DMS 273 treated with DMSO at 0.1 percent for 48 hours (cell line): ENCODE results near the gene XPNPEP3.
"Not testable (repeated sequence)": the region's sequence is repeated elsewhere in the genome, so short reads cannot be mapped to it uniquely, and the experiment has no call there.

Experiments
- DNase-seq: peaks from one replicate; lab custom pipeline; 2025; lab: John Stamatoyannopoulos, UW

The XPNPEP3 gene

DNA sequence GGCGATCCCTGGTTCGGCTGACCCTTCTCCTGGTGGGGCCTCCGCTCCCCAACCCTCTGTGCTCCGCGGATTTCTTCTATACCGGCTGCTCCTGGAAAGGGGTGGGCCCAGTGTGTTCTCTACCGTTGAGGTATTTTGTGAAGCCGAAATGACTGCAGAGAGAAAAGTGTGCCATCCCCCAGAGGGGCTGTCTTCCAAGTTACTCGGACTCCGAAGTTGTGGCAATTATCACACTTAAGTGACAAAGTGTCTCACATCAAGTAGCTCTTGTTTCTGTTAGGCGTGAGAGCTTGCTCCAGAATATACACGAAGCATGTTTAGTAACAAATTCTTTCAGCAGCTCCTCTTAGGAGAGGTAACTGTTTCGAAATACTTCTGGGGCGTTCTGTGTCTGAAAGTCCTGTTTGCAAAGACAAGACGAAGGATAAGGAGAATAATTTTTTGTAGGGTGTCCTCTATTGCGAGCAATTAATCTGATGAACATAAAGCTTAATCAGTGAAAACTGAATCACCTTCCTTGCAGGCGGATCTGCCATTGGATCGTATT is 434 bp downstream of the XPNPEP3 start:
- DNase-seq, result no peak

DNA sequence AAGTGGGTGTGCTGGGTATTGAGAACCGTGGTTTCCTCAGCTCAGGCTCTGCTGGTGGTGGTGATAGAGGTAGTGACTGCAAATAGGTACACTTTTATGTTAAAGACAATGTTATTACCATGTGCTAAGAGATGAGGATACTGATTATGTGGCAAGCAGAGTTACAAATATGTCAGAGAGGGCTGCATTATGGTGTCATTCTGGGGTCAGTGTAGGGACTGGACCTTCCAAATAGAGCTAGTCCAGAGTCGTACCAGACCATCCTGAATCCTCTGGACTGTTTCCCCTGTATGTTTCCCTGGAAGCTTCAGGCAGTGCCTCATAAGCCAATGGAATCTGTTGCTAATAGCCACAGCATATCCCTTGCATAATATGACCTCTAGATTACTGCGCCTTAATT is 5.1 kb downstream of the XPNPEP3 start, which contains the start of gene DNAJB7:
DNAJB7 (minus strand) TSS at position 101 of the 400 bp plus-strand sequence. CDS start 119 bp downstream, outside the sequence.
- no peak for DNase-seq

DNA sequence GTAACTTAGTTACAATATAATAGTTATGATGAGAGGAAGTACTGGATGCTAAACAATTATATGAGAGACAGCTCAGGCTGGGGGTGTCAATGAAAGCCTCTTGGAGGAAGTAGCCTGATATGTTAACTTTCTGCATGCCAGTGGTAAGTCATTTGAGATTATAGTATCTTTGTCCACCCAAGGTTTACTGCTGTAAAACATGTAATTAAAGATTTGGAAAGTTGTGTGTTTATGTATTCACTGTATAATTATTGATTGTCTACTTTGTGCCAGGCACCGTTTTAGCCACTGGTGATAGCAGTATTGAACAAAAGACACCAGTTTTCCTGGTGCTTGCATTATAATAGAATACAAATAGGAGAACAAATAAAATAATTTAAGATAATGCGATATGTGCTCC is 5.6 kb downstream of the XPNPEP3 start:
- no peak for DNase-seq

DNA sequence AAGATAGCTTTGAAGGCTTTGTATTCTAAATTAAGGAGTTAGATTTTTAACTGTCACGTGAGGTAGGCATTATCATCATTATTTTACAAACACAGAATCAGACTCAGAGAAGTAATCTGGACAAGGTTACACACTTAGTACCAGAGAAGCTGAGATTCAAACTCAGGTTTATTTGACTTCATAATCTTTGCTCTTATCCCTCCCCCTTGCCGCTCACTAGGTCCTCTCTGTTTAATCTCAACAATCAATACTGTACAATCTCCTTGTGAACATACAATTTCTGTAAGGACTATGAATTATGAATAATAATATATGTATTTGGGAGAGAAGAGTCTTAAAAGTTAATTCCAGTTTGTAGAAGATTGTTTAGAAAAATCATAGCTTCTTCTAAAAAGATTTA is 10.2 kb downstream of the XPNPEP3 start:
- DNase-seq, result no peak

DNA sequence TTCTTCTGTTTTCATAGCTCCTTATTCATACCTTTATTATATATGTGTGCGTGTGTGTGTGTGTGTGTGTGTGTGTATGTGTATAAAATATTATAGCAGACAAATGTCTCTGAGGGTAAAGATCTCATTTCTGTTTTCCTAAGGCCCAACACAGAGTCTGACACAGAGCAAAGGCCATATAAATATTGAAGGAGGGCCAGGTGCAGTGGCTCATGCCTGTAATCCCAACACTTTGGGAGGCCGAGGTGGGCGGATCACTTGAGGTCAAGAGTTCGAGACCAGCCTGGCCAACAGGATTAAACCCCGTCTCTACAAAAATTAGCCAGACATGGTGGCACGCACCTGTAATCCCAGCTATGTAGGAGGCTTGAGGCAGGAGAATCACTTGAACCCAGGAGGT is 11.4 kb downstream of the XPNPEP3 start:
- DNase-seq, result not testable (repeated sequence)

DNA sequence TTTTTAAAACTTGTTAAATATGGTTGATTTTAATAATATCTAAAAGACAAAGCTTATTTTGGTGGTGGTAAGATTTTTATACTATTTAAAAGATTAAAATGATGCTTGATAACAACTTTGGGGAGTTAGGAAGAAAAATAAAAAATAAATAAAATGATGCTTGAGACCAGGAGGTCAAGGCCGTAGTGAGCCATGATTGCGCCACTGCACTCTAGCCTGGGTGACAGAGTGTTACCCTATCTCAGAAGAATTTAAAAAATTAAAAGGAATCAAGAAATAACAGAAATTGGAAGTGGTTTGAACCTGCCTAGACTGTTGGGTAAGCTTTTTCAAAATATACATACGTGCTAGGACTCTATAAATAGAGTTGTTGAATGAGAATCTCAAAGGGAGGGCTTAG is 17.1 kb downstream of the XPNPEP3 start:
- no peak for DNase-seq

DNA sequence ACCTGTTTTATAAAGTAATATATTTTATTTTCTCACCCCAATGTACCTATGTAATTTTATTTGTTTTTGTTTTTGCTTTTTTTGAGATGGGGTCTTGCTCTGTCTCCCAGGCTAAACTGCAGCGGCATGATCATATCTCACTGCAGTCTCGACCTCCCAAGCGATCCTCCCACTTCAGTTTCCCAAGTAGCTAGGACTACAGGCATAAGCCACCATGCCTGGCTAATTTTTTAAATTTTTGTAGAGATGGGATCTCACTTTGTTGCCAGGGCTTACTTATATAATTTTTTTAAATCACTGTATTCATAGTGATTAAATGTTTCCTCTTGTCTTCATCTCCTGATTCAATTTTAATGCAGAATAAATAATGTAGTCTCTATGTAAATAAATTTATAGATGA is 18.2 kb downstream of the XPNPEP3 start:
- no peak for DNase-seq

DNA sequence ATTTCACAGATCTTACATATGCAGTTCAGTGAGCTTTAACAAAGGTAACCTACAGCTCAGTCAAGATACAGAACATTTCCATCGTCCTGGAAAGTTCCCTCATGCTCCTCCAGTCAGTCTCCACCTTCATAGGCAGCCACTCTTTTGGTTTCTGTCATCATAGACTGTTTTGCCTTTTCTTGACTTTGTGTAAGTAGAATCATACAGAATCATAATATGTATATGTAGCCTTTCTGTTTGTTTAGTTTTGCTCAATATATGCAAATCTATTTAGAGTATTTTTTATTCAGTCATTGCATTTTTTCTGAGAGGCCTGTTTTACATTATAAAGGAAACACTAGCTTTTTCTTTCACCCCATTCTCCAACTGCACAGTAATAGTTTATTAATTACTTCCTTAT is 20.0 kb downstream of the XPNPEP3 start:
- no peak for DNase-seq

DNA sequence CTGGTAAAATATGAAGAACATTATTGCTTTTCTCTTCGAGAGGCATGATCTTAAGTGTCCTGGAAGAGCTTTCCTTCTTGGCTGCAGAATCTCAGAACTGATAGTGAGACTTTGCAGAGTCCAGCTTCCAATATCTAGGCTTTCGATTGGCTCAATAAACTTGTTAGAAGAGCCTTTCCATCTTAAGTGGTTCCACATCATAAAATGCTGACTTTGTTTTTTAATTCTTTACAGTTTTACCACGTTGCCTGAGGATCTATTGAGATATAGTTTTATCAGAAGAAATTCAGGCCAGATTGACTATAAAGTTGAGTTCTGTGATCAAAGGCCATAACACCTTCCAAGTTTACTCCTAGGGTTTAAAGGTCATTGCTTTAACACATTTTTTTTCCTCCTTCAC is 20.5 kb downstream of the XPNPEP3 start:
- no peak for DNase-seq

DNA sequence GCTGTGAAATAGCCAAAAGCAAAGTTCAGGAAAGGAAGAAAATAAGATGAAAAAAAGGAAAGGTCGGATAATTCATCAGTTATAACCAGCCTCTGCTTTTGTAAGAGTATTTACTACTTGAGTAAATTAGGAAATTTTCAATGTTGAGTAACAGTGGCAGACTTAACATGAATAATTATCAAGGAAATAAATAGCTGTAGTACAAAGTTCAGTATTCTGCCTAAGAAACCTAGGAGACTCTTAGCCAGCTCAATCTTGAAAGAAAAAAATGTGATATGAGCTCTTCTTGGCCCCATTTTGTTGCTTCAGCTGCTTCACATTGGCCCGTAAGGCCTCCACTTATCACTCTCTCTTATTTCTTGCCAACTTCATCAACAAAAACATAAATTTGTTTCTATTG is 22.0 kb downstream of the XPNPEP3 start:
- no peak for DNase-seq

DNA sequence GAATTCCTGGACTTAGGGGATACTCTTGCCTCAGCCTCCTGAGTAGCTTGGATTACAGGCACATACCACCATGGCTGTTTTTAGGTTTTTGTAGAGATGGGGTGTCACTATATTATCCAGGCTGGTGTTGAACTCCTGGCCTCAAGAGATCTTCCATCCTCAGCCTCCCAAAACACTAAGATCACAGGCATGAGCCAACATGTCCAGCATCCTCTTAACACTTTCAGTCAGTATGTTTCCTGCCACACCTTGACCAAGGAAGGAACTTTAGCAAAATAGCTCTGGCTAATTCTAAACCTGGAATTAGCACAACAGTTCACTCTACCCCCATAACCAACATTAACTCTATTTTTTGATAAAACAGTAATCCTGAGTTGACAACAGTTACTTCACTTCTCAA is 32.2 kb downstream of the XPNPEP3 start:
- no peak for DNase-seq

DNA sequence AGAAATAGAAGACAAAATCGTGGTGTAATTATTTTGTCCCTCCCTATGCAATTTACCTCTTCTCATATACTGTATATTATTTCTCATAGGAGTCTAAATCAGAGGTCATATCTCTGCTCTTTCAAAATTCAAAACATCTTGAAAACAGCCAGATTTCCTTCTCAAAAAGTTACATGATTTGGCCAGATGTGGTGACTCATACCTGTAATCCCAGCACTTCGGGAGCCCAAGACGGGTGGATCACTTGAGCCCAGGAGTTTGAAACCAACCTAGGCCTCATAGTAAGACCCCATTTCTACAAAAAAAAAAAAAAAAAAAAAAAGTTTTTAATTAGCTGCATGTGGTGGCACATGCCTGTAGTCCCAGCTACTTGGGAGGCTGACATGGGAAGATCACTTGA is 33.9 kb downstream of the XPNPEP3 start:
- no peak for DNase-seq

DNA sequence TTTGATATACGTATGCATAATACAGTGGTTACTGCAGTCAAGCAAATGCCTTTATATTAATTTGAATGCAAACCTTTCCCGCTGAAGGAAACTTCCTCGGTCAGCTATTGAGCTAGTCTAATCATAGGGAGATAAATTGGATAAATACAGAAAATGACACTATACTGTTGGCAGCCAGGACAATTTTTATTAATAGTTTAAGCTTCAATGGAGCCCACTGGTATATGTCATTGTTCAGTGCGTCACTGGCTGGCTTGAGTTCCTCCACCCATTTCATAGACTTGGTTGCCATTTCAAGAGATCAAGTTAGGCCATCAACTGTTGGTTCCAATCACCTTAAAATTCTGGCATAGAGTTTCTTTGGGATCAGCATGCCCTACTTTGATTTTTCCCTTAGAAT is 37.5 kb downstream of the XPNPEP3 start:
- DNase-seq, result no peak

DNA sequence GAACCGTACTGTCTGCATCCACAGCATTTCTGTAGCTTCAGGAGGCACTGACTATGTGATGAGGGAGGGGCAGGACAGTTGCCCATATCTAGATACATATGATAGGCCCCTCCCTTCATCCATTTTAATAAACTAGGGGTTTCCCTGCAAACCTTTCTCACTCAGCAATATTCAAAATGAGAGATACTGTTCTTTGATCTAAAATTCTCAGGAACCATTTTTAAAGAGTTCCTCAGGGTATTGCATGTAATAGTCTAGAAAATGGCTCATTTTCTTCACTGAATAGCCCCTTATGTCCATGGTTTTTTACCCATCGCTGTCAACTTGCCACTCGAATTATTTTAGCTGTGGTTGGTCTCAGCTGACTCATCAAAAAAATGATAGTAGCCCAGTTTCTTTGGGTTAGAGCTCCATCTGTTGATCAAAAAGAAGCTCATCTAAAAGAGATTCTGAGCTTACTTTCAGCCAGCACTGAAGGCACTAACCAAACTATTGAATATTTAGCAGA is 42.0 kb downstream of the XPNPEP3 start:
- DNase-seq, result no peak

DNA sequence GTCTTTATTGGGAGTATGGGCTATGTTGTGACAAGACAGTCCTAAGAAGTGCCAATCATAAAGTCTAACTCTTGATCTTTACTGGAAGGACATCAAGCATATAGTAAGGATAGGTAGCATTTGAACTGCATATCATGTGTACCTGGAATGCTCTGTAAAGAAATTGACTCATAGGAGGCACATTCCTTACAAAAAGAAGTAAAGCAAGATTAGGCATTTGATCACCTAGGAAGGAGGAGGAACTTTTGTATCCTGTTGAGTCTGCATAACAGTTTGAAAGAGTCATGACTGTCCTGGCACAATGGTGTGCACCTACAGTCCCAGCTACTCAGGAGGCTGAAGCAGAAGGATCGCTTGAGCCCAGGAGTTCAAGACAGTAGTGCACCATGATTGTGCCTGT is 47.2 kb downstream of the XPNPEP3 start:
- no peak for DNase-seq

DNA sequence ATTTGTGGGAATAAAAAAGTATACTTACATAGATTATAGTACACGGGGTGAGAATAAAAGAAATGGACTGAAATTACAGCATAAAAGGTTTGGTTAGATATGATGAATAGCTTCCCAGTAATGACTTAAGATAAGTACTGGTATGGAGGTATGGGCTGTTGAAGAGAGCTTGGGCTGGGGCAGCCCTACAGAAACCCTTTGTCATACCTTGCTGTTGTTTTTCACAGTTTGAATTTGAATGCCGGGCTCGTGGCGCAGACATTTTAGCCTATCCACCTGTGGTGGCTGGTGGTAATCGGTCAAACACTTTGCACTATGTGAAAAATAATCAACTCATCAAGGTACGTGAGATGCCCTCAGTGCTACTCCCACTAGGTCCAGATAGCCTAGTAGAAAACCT is 51.9 kb downstream of the XPNPEP3 start:
- DNase-seq, result no peak

DNA sequence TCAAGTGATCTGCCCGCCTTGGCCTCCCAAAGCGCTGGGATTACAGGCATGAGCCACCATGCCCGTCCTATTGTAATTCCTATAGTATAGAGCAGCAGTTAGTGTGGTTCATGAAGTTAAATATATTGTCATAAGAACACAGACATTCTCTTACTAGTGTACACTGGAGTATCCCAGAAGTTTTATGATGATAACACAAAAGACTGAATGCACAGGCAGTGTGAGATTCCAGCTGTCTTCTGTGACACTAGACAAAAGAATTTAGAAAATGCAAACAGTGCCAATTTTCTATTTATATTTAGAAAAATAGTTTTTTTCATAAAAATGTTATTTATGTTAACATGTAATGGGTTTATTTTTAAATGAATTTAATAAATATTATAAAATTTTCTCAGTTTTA is 54.8 kb downstream of the XPNPEP3 start:
- no peak for DNase-seq

DNA sequence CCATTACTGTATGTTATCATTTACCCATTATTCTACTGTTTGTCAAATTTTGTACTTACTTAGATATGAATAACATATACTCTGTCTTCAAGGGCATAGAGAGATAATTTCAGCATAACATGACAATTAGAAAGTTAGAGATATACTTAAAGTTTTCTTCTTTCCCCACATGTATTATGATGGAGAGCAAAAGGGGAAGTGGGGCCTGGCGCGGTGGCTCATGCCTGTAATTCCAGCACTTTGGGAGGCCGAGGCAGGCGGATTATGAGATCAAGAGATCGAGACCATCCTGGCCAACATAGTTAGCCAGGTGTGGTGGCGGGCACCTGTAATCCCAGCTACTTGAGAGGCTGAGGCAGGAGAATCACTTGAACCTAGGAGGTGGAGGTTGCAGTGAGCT is 56.0 kb downstream of the XPNPEP3 start:
- not testable (repeated sequence) for DNase-seq

DNA sequence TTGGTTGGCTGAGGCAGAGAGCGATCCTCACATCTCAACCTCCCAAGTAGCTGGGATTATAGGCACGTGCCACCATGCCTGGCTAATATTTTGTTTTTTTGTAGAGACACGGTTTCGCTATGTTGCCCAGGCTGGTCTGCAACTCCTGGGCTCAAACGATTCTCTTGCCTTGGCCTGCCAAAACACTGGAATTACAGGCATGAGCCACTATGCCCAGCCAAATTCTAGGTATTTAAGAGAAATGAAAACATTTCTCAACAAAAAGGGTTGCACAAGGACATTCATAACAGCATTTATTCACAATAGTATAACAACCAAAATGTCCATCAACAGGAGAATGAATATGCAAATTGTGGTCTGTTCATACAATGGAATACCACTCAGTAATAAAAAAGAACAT is 62.5 kb downstream of the XPNPEP3 start:
- DNase-seq, result no peak

DNA sequence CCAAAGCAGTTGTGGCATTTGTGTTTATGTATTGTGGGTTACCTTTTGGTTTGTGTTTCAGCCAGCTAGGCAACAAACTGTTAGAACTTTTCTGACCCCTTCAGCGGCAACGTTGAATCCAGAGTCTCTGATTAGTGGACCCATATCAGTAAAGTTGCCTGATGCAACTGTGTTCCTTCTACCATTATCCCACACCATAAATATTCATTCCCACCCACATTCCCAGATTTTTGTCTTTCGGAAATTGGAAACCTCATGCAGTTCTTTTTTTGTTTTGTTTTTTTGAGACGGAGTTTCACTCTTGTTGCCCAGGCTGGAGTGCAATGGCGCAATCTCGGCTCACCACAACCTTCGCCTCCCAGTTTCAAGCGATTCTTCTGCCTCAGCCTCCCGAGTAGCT is 63.6 kb downstream of the XPNPEP3 start:
- no peak for DNase-seq

DNA sequence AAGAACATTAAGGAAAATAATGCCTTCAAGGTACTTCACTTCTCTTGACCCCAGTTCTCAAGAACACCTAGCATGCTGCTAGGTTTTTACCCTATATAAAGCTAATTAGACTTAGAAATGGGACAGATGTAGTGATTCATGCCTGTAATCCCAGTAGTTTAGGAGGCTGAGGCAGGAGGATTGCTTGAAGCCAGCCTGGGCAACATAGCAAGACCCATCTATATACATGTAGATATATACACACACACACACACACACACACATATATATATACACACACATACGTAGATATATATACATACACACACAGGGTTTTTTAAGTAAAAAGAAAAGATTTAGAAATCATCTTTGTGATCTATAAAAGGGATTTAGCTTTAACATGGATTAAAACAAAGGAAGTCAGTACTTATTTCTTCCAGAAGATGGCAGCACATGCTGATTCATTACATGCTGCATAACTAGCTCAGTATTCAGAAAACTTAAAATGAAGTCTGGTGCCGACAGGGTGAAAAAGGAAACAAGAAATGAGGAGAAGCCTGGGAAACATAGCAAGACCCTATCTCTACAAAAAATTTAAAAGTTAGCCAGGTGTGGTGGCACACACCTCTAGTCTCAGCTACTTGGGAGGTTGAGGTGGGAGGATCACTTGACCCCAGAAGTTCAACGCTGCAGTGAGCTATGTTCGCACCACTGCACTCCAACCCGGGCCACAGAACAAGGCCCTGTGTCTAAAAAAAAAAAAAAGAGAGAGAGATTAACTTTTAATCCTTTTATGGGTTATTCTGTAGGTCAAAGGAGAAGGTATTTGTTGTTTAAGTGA is 65.7 kb downstream of the XPNPEP3 start:
- DNase-seq, result peak; percentile 11

DNA sequence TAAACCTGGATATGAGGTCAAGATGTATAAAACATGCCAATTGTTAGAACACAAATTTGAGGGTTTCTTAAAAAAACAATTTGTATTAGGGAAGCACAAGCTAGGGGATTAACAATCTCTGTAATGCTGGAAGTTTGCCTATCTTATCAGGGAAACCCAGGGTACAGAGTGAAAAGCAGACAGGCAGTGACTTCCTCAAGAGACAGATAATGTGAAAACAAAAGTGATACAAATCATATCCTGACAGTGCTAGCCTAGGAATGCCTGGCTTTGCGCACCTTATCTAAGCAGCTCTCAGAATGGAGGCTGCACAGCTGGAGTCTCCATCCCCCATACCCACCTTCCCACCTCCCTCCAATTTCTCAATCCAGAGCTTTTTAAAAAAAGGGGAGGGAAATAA is 71.7 kb downstream of the XPNPEP3 start:
- DNase-seq, result no peak

DNA sequence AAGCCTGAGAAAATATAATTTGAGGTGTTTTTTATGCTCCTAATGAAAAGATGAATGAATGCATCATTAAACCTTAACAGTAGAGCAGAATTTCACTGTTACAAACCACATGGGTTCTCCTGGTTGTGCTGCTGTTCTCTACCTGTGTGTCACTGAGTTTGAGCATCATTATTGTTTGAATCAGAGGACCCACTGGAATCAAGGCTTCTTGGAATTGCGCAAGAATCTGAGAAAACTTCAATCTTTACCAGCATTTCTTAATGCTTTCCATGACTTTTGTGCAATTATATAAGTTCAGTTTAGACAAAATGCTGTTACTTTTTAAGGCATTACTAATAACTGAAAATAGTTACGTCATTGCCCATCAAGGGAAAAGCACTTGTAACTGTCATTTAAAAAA is 75.4 kb downstream of the XPNPEP3 start:
- no peak for DNase-seq

DNA sequence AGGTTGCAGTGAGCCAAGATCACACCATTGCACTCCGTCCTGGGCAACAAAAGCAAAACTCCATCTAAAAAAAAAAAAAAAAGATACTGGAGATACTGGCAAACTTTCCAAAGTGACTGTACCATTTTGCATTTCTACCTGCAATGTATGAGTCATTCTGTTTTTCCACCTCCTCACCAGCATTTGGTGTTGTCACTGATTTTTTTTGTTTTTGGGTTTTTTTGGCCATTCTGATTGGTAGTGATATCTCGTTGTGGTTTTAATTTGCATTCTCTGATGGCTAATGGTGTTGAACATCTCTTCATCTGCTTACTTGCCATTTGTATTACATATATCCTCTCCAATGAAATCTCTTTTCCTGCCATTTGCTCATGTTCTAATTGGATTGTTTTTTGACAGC is 82.3 kb downstream of the XPNPEP3 start:
- no peak for DNase-seq
